ENCODE measurements around the gene LSM3.

LSM3 gene

DNA sequence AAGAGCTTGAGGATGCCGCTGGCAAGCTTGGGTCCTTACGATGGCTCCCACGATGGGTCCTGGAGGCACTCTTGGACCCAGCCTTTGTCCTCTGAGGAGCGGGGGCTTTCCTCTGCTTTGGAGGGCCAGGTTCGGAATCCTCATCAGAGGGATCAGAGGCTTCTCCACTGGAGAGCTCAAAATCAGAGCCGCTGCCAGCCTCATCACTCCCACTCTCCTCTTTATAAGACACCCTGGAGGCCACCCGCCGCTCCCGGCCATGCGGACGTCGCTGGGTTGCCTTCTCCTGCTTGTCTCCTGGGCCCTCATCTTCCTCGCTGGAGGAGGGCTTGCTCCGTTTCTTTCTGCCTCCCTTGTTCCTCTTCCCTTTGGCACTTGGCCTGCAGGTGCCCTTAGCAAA is 20.2 kb upstream of the LSM3 start:
- DNase-seq: no peak

DNA sequence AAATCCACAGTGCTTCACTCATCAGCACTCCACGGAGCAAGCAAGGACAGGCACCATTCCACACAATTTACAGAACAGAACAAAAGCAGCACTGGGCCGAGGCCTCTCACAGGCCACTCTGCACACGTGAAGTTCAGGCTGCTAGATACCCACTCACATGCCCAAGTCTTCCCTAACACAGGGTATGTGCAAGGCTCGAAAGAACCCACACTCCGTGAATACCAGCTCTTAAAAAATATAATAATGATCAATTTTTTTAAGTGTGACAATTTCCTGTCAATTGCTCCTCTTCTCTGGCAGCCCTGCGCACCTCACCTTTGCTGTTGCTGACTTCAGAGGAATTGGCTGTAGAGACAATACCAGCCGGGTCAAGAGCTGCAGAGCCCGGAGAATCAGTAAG is 19.2 kb upstream of the LSM3 start:
- DNase-seq: no peak

DNA sequence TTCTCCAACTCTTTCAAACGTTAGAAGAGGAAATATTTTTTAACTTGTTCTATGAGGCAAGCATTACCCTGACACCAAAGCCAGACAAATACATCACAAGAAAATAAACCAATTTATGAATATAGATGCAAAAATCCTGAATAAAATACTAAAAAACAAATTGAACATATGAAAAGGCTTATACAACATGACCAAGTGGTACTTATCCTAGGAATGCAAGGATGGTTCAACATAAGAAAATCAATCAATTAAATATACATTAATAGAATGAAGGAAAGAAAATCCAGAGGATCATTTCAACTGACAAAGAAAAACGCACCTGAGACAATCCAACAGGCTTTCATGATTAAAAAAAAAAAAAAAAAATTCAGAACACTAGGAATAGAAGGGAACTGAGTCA is 17.3 kb upstream of the LSM3 start:
- no peak for DNase-seq

DNA sequence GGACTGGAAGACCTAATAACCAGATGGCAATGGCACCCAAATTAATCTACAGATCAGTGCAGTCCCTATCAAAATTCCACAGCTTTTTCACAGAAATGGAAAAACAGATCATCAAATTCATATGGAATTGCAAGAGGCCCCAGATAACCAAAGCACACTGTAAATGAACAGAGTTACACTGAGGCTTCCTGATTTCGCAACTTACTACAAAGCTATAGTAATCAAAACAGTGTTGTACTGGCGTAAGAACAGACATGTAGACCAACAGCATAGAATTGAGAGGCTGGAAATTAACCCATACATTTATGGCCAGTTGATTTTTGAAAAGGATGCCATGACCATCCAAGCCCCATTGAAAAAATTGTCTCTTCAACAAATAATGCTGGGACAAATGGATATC is 16.4 kb upstream of the LSM3 start:
- no peak for DNase-seq

DNA sequence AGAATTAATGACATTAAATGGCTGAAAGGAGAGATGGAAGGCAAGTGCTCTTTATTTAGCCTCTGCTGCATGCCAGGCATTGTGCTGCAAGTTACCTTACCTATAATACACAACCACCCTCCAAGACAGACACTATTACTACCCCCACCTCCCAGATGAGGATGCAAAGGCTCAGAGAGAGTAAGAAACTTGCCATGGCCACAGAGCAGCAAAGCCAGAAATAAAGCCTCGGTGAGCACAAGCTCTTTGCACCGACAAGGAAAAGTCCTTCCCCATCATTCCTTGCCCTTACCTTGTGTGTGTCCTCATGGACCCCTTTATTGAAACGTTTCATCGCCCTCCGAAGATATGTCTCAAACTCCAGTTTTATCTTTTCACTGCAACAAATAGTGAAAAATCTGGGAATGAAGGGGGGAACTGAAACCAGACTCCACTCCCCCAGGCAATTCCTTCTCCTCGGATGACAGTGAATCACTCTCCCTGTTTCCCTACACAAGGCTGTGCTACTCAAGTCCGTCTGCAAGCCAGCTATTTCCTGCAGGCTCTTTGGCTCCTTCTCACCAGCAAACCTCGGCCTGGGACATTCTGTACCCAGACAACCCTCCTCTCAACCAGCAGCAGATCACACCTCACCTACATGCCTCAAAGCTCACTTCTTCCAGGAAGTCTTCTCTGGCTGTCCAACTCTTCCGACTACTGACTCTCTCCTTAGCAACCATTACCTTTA is 11.6 kb upstream of the LSM3 start:
- DNase-seq: no peak

DNA sequence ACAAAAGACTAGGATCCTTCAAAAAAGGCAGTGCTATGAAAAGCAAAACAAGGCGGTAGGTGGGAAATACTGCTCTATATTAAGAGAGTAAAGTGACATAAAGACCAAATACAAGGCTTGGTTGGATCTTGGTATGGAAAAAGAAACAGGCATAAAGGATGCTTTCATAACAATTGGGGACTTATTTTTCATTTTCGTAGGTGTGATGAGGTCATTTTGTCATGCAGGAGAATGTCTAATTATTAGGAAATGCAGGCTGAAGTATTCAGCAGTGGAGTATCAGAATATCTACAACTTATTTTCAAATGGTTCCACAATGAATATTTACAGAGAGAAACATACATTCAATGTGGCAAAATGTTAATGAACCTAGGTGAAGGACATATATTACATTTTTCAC is 9.2 kb upstream of the LSM3 start:
- no peak for DNase-seq

DNA sequence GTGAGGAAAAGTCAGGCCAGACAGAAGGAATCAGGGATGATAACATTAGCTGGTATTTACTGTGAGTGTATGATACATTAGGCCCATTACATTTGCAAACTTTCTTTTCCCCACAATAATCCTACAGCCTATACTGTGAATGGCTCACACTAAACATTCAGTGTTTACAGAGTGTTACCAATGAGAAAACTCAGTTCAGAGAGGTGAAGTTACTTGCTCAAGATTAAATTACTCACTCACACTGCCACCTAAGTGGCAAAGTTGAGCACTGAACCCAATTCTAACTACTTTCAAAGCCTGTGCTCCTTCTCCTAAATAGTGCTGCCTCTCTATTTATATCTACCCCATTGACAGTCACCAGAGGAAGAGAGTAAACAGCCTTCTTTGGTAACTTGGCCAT is 8.7 kb upstream of the LSM3 start:
- DNase-seq: no peak

DNA sequence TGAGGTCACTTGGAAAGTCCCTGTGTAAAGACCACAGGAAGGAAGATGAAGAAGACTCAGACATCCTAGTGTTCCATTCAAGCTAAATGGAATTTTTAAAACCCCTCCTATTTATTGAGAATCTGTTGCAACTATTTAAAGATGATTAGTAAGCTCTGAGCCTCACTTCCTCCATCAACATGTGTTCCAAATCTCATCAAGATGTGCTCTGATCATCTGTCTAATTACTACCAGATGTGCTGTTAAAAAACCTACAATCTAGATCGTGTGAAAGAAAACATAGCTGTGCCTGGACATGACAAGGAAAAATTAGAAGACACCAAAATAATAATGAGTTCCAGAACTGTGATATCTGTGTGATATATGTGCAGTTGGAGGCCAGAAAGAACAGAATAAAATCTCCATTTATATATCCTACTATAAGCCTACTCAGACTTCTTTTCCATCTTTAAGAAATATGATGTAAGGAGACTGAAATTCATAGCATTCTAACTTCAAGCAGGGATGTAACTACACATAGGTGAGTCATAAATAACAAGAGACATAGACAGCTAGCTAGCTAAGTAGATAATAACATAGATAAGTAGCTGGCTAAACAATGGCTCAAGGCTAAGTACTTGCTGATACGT is 8.0 kb upstream of the LSM3 start:
- DNase-seq: no peak

DNA sequence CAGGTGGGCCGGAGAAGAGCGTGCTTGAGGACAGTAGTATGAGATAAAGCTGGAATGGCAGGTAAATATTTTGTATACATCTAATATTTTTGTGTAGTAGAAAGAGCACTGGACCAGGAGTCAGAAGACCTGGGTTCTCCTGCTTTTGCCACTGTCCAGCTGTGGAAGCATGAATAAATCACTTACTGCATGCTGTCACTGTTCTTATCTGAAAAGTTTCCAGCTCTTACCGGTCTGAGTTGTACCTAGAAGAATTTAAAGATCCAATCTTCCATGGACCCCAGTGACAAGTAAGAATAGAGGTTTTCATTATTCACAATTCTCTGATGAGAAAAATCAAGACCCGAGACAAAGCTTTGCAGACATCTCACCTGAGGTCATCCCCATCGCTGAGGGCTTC is 6.1 kb upstream of the LSM3 start:
- DNase-seq: no peak

DNA sequence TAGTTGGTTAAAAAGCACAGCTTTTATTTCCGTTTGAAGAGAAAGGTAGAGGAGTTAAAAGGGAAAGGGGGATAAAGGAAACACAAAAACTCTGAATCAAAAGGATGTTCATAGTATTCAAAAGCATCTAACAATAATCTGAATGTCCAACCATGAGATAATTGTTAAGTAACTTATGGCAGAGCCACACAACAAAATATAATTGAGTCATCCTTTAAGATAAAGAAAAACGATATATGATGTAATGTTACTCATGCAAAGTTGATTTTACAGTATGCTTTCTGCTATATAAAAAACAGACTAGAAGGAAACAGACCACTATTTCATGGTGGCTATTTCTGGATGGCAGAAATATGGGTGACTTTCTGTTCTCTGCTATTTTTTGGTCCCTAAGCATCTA is 4.1 kb upstream of the LSM3 start:
- no peak for DNase-seq

DNA sequence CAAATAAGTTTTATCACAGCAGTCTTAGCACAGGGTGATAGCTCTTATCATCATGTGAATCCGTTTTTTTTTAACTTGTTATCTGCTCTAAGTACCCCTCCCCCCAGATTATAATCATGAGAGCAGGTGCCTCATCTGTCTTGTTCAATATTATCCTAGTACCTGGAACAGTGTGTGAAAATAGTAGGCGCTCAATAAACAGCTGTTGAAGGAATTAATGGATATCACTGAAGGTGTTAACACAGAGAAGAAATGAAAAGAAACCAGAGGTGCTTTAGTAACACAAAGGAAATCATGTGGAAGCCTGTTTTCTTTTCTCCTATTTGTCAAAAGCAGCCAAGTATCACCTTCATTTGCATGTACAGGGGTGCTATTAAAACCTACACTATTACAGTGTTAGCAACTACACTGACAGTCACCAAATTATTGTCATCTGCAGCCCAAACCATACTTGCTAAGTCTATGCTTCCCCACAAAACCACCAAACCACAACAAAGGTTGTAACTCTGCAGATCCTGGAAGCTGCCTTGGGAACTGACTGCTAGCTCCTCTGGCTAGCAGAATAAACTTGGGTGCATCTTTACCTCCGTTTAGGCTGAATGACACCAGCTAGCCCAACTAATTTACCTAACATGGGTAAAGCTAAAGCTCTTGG is 3.1 kb upstream of the LSM3 start:
- no peak for DNase-seq

DNA sequence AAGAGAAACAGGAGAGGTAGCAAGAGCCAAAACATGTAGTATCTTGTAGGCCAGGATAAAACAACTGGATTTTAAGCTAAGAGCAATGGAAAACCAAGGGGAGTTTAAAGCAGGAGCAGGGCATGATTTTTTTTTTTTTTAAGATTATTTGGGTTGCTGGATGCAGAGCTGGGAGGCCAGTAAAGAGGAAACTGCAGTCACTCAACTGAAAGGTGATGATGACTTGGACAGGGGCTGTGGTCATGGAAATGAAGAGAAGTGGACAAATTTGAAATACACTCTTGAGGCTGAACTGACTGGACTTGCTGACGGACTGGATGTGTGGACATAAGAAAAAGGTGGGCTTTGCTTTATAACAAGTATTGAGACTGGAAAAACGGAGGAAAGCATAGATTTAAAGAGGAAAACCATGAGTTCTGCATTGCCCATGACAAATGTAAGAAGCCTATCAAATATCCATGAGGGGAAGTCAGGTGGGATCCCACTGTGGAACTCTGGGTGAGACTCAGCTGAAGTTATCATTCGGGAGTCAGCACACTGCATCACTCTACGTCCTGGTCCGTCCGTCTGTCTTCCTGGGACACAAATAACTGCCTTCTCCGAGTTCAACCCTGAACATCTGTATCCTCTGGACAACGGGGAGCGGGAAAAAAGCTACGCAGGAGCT is 904 bp upstream of the LSM3 start:
- DNase-seq: no peak

DNA sequence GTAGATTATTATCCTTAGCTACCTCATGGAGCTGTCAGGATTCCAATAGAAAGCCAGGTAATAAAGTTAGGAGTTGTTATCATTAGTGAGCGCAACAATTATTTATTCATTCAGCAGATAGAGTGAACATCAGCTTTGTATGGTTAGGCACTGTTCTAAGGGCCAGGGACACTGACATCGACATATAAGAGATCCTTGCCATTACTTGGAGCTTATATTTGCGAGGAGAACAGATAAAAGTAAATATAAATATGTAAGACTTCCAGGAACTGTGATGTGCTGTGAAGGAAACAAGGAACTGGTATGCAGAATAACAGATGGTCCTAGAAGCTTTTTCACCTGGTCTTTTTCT is 473 bp downstream of the LSM3 start:
- no peak for DNase-seq

DNA sequence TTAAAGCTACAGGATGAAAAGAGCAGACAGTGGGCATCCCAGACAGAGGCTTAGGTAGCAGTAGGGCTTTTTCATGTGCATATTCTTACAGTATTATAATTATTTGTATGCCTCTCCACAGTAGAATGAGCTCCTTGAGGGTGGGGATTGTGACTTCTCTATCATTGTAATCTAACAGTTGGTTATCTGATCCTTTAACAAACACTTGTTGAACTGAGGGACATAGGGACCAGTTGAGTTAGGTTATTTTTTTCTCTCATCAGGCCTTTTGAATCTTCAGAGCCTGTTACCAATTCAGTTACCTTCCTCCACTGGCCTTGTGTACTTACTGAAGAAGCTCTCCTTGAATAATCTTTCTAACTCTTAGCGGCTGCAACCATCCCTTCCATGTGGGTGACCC is 1.2 kb downstream of the LSM3 start:
- DNase-seq: no peak

DNA sequence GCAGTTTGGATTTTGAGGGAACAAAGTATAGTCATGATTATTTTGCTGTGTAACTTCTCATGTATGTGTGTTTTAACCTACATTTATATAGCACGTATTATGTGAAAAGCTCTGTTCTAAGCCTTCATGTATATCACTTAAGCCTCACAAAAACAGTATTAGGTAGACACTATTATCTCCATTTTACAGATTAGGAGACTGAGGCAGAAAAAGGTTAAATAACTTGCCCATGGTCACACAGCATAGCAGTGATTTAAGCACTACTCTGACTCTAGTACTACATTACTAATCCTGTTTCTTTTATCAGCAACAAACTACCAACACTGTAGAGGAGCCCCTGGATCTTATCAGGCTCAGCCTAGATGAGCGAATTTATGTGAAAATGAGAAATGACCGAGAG is 2.6 kb downstream of the LSM3 start:
- DNase-seq: no peak

DNA sequence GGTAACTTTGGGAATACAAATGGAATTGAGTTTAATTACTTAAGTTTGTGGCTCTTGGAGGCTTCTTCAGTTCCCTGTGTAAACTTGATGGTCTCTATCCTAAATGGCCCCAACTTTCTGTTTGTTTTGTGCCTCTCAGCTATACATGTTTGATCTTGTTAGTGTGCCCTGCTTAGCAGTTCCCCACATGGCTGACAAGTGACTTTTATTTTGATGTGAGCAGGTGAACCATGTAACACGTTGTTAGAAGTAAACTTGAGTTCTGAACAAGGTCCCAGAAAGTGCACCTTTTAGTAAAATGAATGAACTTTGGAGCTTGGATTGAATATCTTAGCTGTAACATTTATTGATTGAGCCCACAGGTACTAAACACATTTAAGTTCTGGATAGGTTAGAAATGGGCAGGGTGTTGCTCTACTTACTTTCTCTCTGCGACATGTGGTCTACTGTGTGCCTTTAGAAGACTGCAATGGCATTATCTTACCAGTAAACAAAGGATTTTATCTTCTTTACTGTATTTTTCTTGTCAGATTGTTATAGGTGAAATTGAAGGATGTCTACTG is 4.5 kb downstream of the LSM3 start:
- DNase-seq: no peak

DNA sequence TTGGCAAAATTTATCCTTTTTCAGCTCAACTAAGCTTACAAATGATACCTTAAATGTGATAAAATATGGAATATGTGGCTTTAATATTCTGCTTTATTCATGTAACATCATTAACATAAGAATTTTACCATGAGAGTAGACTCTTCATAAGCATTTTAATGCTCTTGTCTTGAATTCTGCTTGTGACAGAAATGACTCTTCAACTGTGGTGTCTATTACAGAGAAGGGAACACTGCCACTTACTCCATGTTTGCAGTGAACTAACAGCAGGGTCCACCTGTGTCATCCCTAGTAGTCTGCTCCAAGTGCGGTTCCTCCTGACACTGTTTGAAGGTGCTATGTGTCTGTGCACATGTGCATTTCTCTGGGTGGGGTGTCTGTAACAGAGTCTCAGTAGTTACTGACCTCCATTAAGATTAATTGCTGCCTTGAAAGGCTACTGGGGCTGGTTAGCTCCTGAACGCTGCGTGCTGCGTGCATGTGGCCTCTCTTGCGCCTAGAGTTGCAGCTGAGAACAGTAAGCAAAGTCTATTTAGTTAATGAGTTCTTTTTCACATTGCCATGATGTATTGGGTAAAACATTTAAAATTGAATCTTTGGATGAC is 8.3 kb downstream of the LSM3 start:
- no peak for DNase-seq

DNA sequence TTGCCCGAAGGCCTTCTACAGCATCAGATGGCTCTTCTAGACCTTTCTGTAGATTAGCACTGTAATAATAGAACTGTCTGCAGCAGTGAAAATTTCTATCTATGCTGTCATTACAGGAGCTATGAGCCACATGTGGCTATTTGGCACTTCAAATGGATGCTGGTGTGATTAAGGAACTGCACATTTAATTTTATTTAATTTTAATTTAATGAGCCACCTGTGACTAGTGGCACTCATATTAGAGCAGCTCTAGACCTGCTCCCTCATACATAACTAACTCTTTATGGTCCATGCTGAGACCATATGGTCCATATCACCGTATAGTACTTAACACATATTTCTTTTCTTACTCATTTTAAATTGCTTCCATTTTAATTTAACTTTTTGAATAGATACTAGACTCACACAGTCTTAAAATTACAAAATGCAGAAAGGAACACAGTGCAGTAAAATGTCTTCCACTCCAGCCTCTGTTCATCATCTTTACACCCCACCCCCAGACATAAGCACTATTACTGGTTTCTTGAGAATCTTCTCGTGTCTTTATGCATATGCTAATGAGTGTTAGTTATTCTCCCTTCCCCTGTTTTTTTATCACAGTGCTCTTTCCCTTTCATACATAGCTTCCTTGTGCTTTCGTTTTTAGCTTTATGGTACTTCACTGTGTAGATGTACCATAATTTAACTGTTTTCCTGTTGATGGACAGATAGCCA is 9.6 kb downstream of the LSM3 start:
- DNase-seq: no peak

DNA sequence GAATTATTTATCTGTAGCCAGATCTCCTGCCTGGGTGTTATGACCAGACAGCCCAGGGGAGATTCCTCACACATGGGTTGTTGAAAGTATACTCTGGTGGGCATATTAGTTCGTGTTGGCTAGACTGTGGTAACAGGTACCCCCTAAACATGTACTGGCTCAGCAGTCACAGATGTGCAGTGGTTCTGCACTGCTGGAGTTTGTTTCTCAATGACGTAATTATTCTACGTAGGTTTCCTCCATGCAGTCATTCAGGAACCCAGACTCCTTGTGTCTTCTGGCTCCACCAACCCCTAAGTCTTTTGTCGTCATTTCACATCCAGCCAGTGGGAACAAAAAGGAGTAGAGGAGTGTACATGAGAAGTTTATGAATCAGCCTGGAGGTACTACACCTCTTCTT is 16.2 kb downstream of the LSM3 start:
- no peak for DNase-seq

DNA sequence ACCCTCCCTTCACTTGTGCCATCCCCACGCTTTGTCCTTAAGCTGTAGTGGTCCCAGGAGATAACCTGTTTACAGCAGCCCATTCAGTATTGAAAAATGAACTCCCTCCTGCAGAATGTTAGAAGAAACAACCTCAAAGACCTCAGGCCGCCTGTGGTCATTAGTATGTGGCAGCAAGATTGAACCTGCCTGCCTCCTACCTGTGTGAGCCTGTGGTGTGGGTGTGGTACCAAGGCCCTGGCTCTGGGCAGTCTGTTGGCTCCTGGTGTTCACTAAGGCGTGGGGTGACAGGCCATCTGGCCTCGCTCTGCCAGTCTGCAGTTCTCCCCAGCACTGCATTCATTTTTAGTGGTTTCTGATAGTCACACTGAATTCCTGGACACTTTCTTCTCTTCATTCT is 21.0 kb downstream of the LSM3 start:
- no peak for DNase-seq

DNA sequence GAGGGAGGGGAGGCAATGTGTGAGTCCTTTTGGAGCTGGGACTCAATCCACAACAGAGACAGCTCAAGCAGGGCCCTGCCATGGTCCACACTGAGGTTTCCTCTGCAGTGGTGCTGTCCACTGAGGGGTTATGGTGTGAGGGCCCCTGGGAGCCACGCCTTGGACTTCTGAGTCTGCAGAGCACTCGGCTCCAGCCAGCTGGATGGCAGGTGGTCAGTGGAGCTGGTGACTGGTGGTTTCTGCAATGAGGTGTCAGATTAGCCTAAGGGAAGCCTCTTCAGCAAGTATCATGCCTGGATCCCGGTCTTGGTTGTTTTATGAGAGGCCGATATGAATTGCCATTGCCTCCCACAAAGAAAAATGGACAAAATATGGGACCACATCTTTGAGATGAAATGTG is 21.7 kb downstream of the LSM3 start:
- no peak for DNase-seq

DNA sequence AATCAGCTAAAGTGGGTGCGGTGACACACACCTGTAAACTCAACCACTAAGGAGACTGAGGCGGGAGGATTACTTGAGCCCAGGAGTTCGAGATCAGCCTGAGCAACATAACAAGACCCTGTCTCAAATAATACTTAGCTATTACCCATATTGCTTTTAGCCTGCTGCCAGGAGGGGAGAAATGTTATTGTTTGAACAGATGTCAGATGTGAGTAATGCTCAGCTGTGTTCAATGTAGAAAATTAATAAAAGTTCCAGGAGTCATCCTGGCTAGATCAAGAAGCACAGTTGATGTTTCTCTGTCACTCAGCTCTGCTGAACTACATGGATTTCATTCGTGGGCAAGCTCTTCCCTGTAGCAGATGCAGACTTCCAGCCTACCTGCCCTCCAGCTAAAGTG is 22.2 kb downstream of the LSM3 start:
- DNase-seq: no peak

Measured in NCI-H1930 (cell line).